H9 (cell line): ENCODE measurements around the gene BOLA2B. TPM values are rescaled to one million over a fixed set of nuclear protein-coding genes. Genes with fewer than 3 reads are reported as not detected.

Experiments
- DNase-seq: peaks from one replicate; pipeline ENCODE4 v3.0.0-alpha.2; 2017
- H2AFZ ChIP-seq: one replicate; pipeline ENCODE4 v1.6.1; 2013; ENCODE audit warnings: mild to moderate bottlenecking, low read length, control low read depth, moderate library complexity
- H2AK5ac ChIP-seq: 2 replicates; pipeline ENCODE4 v1.6.1; 2013; ENCODE audit warnings: low read length, control low read depth, mixed read lengths; ENCODE audit not compliant: insufficient read length
- H2BK120ac ChIP-seq: one replicate; pipeline ENCODE4 v1.6.1; 2013; ENCODE audit warnings: low read depth, mild to moderate bottlenecking, low read length, control low read depth, inconsistent platforms; ENCODE audit not compliant: poor library complexity, severe bottlenecking
- H2BK12ac ChIP-seq: 2 replicates; pipeline ENCODE4 v1.6.1; 2013; ENCODE audit warnings: low read length, control low read depth, mixed read lengths, low read depth; ENCODE audit not compliant: insufficient read length
- H2BK15ac ChIP-seq: 2 replicates; pipeline ENCODE4 v1.6.1; 2013; ENCODE audit warnings: low read depth, low read length, control low read depth
- H2BK20ac ChIP-seq: one replicate; pipeline ENCODE4 v1.6.1; 2013; ENCODE audit warnings: low read depth, mild to moderate bottlenecking, low read length, control low read depth, inconsistent platforms; ENCODE audit not compliant: poor library complexity, severe bottlenecking
- H2BK5ac ChIP-seq: 2 replicates; pipeline ENCODE4 v1.6.1; 2013; ENCODE audit warnings: low read length, control low read depth, mixed read lengths; ENCODE audit not compliant: insufficient read length
- H3K14ac ChIP-seq: 2 replicates; pipeline ENCODE4 v1.6.1; 2013; ENCODE audit warnings: low read length, control low read depth; ENCODE audit not compliant: insufficient read depth
- H3K18ac ChIP-seq: 2 replicates; pipeline ENCODE4 v1.6.1; 2013; ENCODE audit warnings: low read depth, mild to moderate bottlenecking, mixed read lengths, low read length, control low read depth; ENCODE audit not compliant: insufficient read length
- H3K23ac ChIP-seq: 2 replicates; pipeline ENCODE4 v1.6.1; 2013; ENCODE audit warnings: low read length, control low read depth, mixed read lengths, low read depth; ENCODE audit not compliant: insufficient read length
- H3K23me2 ChIP-seq: 2 replicates; pipeline ENCODE4 v1.6.1; 2013; ENCODE audit warnings: low read depth, mild to moderate bottlenecking, mixed read lengths, low read length, control low read depth; ENCODE audit not compliant: insufficient read length, poor library complexity, severe bottlenecking
- H3K27ac ChIP-seq: 2 replicates; pipeline ENCODE4 v1.5.1; 2013; ENCODE audit warnings: low read length, control low read depth, mixed read lengths, low read depth; ENCODE audit not compliant: insufficient read length
- H3K27me3 ChIP-seq: 2 replicates; pipeline ENCODE4 v1.6.1; 2013; ENCODE audit warnings: low read length, control low read depth, inconsistent platforms; ENCODE audit not compliant: insufficient read depth
- H3K4ac ChIP-seq: 2 replicates; pipeline ENCODE4 v1.6.1; 2013; ENCODE audit warnings: low read depth, mild to moderate bottlenecking, control low read depth, inconsistent platforms, low read length, moderate library complexity
- H3K4me1 ChIP-seq: 2 replicates; pipeline ENCODE4 v1.6.1; 2013; ENCODE audit warnings: low read length, control low read depth, inconsistent platforms; ENCODE audit not compliant: insufficient read depth
- H3K4me2 ChIP-seq: 2 replicates; pipeline ENCODE4 v1.6.1; 2013; ENCODE audit warnings: low read length, control low read depth, mixed read lengths; ENCODE audit not compliant: insufficient read length, insufficient read depth
- H3K56ac ChIP-seq: 2 replicates; pipeline ENCODE4 v1.6.1; 2013; ENCODE audit warnings: low read depth, mild to moderate bottlenecking, mixed read lengths, low read length, control low read depth; ENCODE audit not compliant: insufficient read length
- H3K79me1 ChIP-seq: 2 replicates; pipeline ENCODE4 v1.6.1; 2013; ENCODE audit warnings: low read depth, mild to moderate bottlenecking, moderate library complexity, low read length, control low read depth, inconsistent platforms; ENCODE audit not compliant: insufficient read depth, poor library complexity, severe bottlenecking
- H3K79me2 ChIP-seq: 2 replicates; pipeline ENCODE4 v1.6.1; 2013; ENCODE audit warnings: low read length, control low read depth, inconsistent platforms; ENCODE audit not compliant: insufficient read depth
- H3K9ac ChIP-seq: 2 replicates; pipeline ENCODE4 v1.6.1; 2013; ENCODE audit warnings: low read length, control low read depth, mixed read lengths; ENCODE audit not compliant: insufficient read length; ENCODE audit errors: extremely low read depth
- H3K9me3 ChIP-seq: one replicate; pipeline ENCODE4 v1.6.1; 2013; ENCODE audit warnings: low read depth, low read length, inconsistent platforms; ENCODE audit not compliant: control insufficient read depth
- H3T11ph ChIP-seq: one replicate; pipeline ENCODE4 v1.6.1; 2013; ENCODE audit warnings: mild to moderate bottlenecking, low read length, control low read depth, inconsistent platforms
- H4K20me1 ChIP-seq: one replicate; pipeline ENCODE4 v1.6.1; 2013; ENCODE audit not compliant: control insufficient read depth, insufficient read length, insufficient read depth
- H4K5ac ChIP-seq: 2 replicates; pipeline ENCODE4 v1.6.1; 2013; ENCODE audit warnings: low read depth, mild to moderate bottlenecking, mixed read lengths, low read length, control low read depth; ENCODE audit not compliant: insufficient read length
- H4K8ac ChIP-seq: replicated peaks from 2 replicates; pipeline ENCODE4 v1.6.1; 2013; ENCODE audit warnings: low read length, control low read depth, mixed read lengths, low read depth; ENCODE audit not compliant: insufficient read length
- H4K91ac ChIP-seq: 2 replicates; pipeline ENCODE4 v1.6.1; 2013; ENCODE audit warnings: low read depth, mild to moderate bottlenecking, moderate library complexity, mixed read lengths, low read length, control low read depth; ENCODE audit not compliant: insufficient read length
- H3K27ac Mint-ChIP-seq, 3 experiments: 2 replicates in 2 of 3; 3 replicates in 1 of 3; pipeline ENCODE4 v1.8.0; 2020 to 2021; ENCODE audit warnings: mixed read lengths in 3 of 3, mild to moderate bottlenecking in 1 of 3, moderate library complexity in 1 of 3
- H3K27me3 Mint-ChIP-seq: 2 replicates; pipeline ENCODE4 v1.8.0; 2021; ENCODE audit warnings: low read depth, mild to moderate bottlenecking, moderate library complexity, mixed read lengths
- H3K36me3 Mint-ChIP-seq, 3 experiments: 2 replicates in 2 of 3; 3 replicates in 1 of 3; pipeline ENCODE4 v1.8.0; 2020 to 2021; ENCODE audit warnings: low read depth in 3 of 3, mixed read lengths in 3 of 3; ENCODE audit not compliant: insufficient read depth in 1 of 3
- H3K4me1 Mint-ChIP-seq, 2 experiments: 2 replicates each; pipeline ENCODE4 v1.8.0; 2020; ENCODE audit warnings: mixed read lengths in 2 of 2
- H3K4me3 Mint-ChIP-seq, 2 experiments: 2 replicates in 1 of 2; 3 replicates in 1 of 2; pipeline ENCODE4 v1.8.0; 2020 to 2021; ENCODE audit warnings: mild to moderate bottlenecking in 2 of 2, mixed read lengths in 2 of 2, moderate library complexity in 1 of 2
- H3K9me3 Mint-ChIP-seq, 2 experiments: 2 replicates in 1 of 2; 3 replicates in 1 of 2; pipeline ENCODE4 v1.8.0; 2020; ENCODE audit warnings: mild to moderate bottlenecking in 2 of 2, mixed read lengths in 2 of 2, moderate library complexity in 1 of 2
- CTCF ChIP-seq: fragments of 200-600 bp; sonication (generic); conservative IDR thresholded peaks from 3 replicates; pipeline ENCODE4 v1.8.0; 2021; ENCODE audit warnings: antibody characterized with exemption, mild to moderate bottlenecking
- WGBS: extraction: QIAGEN DNeasy Blood & Tissue Kit; methylation state at CpG from one replicate; pipeline ENCODE4 v1.1.7; 2013; ENCODE audit warnings: missing lambda C conversion rate, low lambda C conversion rate, mixed read lengths; ENCODE audit not compliant: insufficient read length; ENCODE audit errors: extremely low coverage; 5-methylcytosine and 5-hydroxymethylcytosine counted together
- total RNA-seq: library from RNA; stranded (reverse); gene quantifications from 2 replicates; pipeline ENCODE4 v1.2.1, GENCODE V29; 2021

Gene BOLA2B
- total RNA-seq, 1 experiment from 2014 or later = 218 TPM

GRCh38 chr16:30144917-30145316, 48.5 kb downstream of the BOLA2B start:
- Histone ChIP-seq H2BK120ac (no peak overlapping the region), H3K79me2 (no peaks in the 10 kb centered on the region), H3K79me1 (no peaks in the 10 kb centered on the region), H3K18ac (no peak overlapping the region), H4K91ac (no peak overlapping the region), H2BK15ac (no peak overlapping the region), H2BK5ac (no peak overlapping the region), H2AK5ac (no peak overlapping the region), H2AFZ (no peak overlapping the region), H2BK12ac (no peak overlapping the region), H3K4me2 (no peak overlapping the region), H4K20me1 (no peaks in the 10 kb centered on the region), H3K4ac (no peak overlapping the region), H3K56ac (no peak overlapping the region), H3K4me1 (no peaks in the 10 kb centered on the region), H3K27me3 (no peaks in the 10 kb centered on the region), H3K23me2 (no peaks in the 10 kb centered on the region), H3K9me3 (no peaks in the 10 kb centered on the region), H4K8ac (no peak overlapping the region), H3K23ac (no peak overlapping the region), H2BK20ac (no peak overlapping the region), H3T11ph (no peak overlapping the region), H3K14ac (no peak overlapping the region), H3K27ac (no peak overlapping the region), H4K5ac (no peak overlapping the region), H3K9ac (no peak overlapping the region)
- H3K27ac Mint-ChIP-seq = no peak overlapping the region
- H3K9me3 Mint-ChIP-seq = peaks cover 10 to 13% of the 10 kb centered on the region in 2 experiments
- no peaks in the 10 kb centered on the region for H3K4me1 Mint-ChIP-seq
- no peak for TF ChIP-seq CTCF
- no CpG with 5 or more reads among the region's 1 CpG for WGBS
- peaks cover 0 to 2% (median 0%) of the 10 kb centered on the region in 3 experiments; a peak in 1 of 7 replicates for H3K36me3 Mint-ChIP-seq
- no peak overlapping the region for H3K4me3 Mint-ChIP-seq
- no peak for DNase-seq
- peaks cover 4% of the 10 kb centered on the region for H3K27me3 Mint-ChIP-seq
